ENCODE results near the gene TMEM163. TPM values are rescaled to one million over a fixed set of nuclear protein-coding genes. Genes with fewer than 3 reads are reported as not detected.

TMEM163 gene
- total RNA-seq, 6 donors from 2014 or later, result 19.3 to 71.6 (median 26.7) TPM

DNA sequence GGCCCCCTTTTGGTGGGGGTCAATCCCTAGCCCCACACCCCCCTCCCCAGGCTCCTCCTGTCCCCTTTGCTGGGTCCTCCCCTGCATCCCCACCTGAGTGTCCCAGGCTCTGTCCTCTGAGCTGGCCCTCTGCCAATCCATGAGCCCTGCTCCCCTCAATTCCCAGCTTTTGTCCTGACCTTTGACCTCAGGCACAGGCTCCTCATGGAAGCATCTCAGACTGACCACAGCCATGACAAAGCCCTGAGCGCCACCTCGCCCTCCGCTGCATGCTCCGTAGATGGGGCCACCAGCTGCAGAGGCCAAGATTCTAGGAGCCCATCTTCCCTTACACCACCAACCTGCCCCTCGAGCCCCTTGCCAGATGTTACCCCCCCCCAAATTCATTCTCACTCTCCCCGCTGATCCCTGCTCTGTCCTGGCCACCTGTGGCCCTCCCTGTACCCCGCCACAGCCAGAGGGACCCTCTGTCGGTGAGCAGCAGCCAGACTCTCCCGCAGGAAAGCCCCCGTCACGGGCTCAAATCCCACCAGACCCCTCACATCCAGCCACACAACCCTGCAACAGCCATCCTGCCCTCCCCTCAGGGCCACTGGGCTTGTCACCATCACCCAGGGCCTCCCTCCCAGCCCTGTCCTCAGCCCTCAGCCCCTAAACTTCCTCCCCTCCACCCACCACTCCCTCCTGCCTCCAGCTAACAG is 258.9 kb downstream of the TMEM163 start:
- TF ChIP-seq POLR2A (IDR thresholded peaks at IDR 0.05) (no peak), EP300 (IDR thresholded peaks at IDR 0.05) (no peak), POLR2AphosphoS5 (IDR thresholded peaks at IDR 0.05) (no peak)
- TF ChIP-seq, protein P1, sequence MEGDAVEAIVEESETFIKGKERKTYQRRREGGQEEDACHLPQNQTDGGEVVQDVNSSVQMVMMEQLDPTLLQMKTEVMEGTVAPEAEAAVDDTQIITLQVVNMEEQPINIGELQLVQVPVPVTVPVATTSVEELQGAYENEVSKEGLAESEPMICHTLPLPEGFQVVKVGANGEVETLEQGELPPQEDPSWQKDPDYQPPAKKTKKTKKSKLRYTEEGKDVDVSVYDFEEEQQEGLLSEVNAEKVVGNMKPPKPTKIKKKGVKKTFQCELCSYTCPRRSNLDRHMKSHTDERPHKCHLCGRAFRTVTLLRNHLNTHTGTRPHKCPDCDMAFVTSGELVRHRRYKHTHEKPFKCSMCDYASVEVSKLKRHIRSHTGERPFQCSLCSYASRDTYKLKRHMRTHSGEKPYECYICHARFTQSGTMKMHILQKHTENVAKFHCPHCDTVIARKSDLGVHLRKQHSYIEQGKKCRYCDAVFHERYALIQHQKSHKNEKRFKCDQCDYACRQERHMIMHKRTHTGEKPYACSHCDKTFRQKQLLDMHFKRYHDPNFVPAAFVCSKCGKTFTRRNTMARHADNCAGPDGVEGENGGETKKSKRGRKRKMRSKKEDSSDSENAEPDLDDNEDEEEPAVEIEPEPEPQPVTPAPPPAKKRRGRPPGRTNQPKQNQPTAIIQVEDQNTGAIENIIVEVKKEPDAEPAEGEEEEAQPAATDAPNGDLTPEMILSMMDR (IDR thresholded peaks at IDR 0.05), result no peak
- peaks cover 0 to 6% (median 3%) of the 10 kb centered on the region in 4 donors for H3K4me1 ChIP-seq
- 93 to 95% methylated on average over 10 to 11 of the region's 11 CpGs for WGBS, 2 donors
- peaks cover 3 to 5% (median 4%) of the 10 kb centered on the region in 4 donors for H3K36me3 ChIP-seq
- no peak overlapping the region for H3K4me3 ChIP-seq
- H3K27ac ChIP-seq, result no peak overlapping the region
- DNase-seq, result no peak
- ATAC-seq (ENCODE audit: low FRiP score in 2 of 2), result no peak
- H3K27me3 ChIP-seq, result no peaks in the 10 kb centered on the region
- no peaks in the 10 kb centered on the region for H3K9me3 ChIP-seq

DNA sequence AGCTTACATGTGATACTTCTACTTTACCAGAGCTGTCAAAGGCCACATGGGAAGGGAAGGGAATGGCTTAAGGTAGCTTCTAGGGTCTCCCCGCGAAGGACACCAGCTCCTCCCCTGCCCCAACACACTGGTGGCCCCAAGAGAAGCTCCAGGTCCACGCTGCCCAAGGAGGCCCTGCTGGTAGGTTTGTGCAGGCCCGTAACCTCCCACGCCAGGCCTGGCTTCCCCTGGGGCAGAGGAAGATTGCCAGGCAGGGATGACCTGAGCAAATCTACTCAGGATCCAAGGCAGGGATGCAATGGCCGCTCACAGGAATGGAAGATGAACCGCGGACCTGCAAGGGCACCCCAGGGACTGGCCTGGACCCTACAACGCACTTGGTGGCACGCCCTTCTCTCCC is 259.9 kb downstream of the TMEM163 start:
- Histone ChIP-seq H3K27ac (no peak overlapping the region), H3K9me3 (no peaks in the 10 kb centered on the region), H3K36me3 (peaks cover 3 to 5% (median 4%) of the 10 kb centered on the region in 4 donors), H3K4me1 (peaks cover 0 to 6% (median 3%) of the 10 kb centered on the region in 4 donors), H3K27me3 (no peaks in the 10 kb centered on the region), H3K4me3 (no peak overlapping the region)
- no peak for DNase-seq
- ATAC-seq (ENCODE audit: low FRiP score in 2 of 2), result no peak
- no peak for TF ChIP-seq POLR2AphosphoS5 (IDR thresholded peaks at IDR 0.05)
- TF ChIP-seq POLR2A (IDR thresholded peaks at IDR 0.05), result no peak
- TF ChIP-seq, protein P1 (IDR thresholded peaks at IDR 0.05), result no peak
- TF ChIP-seq EP300 (IDR thresholded peaks at IDR 0.05), result no peak
- 86 to 96% methylated on average over 4 to 10 of the region's 10 CpGs for WGBS, 2 donors

DNA sequence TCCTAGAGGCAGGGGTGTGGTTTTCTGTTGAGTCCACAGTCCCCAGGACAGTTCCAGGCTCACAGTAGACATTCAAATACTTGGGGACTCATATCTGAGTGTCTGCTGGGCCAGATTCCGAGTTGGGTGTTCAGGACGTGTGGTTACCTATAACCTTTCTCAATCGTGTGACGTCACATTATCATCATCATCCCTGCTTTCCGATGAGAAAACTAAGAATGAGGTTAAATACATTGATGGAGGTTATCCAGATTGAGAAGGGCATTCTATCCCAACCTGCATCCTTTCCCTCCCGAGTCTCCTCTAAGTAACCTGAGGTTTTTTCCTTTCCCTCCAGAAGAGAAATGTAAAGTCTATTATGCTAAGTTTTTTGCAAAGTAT is 260.3 kb downstream of the TMEM163 start:
- peaks cover 3 to 9% (median 4%) of the 10 kb centered on the region in 4 donors for H3K36me3 ChIP-seq
- H3K27me3 ChIP-seq, result no peaks in the 10 kb centered on the region
- WGBS, 2 donors, result 93 to 95% methylated on average over 6 of the region's 6 CpGs
- ATAC-seq (ENCODE audit: low FRiP score in 2 of 2) (no peak), DNase-seq (no peak)
- no peak overlapping the region for H3K27ac ChIP-seq
- no peaks in the 10 kb centered on the region for H3K9me3 ChIP-seq
- H3K4me1 ChIP-seq, result peaks cover 0 to 6% (median 3%) of the 10 kb centered on the region in 4 donors
- TF ChIP-seq POLR2A (IDR thresholded peaks at IDR 0.05) (no peak), EP300 (IDR thresholded peaks at IDR 0.05) (no peak), POLR2AphosphoS5 (IDR thresholded peaks at IDR 0.05) (no peak)
- TF ChIP-seq, protein P1 (IDR thresholded peaks at IDR 0.05), result no peak
- no peak overlapping the region for H3K4me3 ChIP-seq

DNA sequence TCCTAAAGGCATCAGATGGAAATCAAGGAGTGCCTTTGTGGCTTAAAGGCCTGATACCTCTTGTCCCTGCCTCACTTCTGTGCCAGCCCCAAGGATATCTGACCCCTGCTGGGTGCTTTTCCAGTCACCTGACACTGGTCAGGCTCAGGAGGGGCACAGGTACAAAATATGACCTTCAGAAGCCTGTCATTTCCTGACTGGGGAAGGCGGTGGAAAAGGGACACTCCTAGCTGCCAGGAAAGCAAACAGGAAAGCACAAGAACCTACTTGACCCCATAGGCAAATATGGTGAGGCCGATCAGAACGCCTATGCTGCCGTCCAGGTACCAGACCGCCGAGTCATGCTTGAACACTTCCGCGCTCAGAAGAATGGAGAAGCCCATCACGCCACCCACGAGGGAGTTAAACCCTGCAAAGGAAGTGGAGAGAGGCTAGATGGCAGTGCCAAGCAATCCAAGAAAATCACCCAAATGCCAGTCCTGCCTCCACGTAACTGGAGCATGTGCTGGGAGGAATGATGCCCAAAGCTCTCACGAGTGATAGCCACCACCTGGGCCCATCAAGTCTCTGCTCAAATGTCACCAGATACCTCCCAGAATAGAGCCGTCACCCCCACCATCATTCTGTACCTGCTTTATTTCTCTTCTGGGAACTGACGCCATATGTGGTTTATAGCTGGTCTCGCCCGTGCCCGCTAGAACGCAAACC is 260.9 kb downstream of the TMEM163 start:
- H3K36me3 ChIP-seq, result peaks cover 3 to 10% (median 4%) of the 10 kb centered on the region in 4 donors
- H3K27me3 ChIP-seq, result no peaks in the 10 kb centered on the region
- ATAC-seq (ENCODE audit: low FRiP score in 2 of 2), result peak; percentile 22 to 42
- peak in 1 of 2 donors; percentile 73 for DNase-seq
- no peak for TF ChIP-seq POLR2A (IDR thresholded peaks at IDR 0.05)
- peak in 1 of 4 donors; percentile 85 for TF ChIP-seq EP300 (IDR thresholded peaks at IDR 0.05)
- no peak overlapping the region for H3K4me3 ChIP-seq
- H3K9me3 ChIP-seq, result no peaks in the 10 kb centered on the region
- H3K4me1 ChIP-seq, result peaks cover 0 to 6% (median 3%) of the 10 kb centered on the region in 4 donors
- H3K27ac ChIP-seq, result peak overlapping the region in 1 of 4 donors; percentile 58
- WGBS, 2 donors, result 73 to 78% methylated on average over 18 of the region's 18 CpGs

DNA sequence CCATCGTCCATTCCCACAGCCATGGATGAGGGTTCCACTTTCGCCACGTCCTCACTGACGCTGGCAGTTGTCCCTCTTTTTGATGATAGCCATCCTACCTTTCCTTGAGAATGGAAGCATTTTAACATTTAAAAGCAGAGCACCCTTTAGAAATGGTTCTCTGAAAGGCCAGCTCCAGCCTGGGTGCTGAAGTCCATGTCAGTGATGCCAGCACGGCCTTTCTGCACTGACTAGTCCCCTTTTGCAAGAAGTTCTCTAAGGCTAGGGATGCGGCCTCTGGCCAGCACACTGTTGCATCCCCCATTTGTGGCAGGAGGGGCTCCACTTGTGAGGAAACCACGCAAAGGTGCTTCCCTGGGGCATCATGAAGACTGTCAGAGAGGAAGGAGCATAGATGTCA is 261.4 kb downstream of the TMEM163 start:
- ATAC-seq (ENCODE audit: low FRiP score in 2 of 2) (no peak), DNase-seq (no peak)
- peaks cover 3 to 10% (median 4%) of the 10 kb centered on the region in 4 donors for H3K36me3 ChIP-seq
- no peak overlapping the region for H3K4me3 ChIP-seq
- H3K27ac ChIP-seq, result peak overlapping the region in 1 of 4 donors; percentile 58
- TF ChIP-seq, protein P1 (IDR thresholded peaks at IDR 0.05), result no peak
- peaks cover 0 to 6% (median 3%) of the 10 kb centered on the region in 4 donors for H3K4me1 ChIP-seq
- no peaks in the 10 kb centered on the region for H3K27me3 ChIP-seq
- no peaks in the 10 kb centered on the region for H3K9me3 ChIP-seq
- 88 to 92% methylated on average over 7 of the region's 7 CpGs for WGBS, 2 donors
